ENCODE measurements around the gene POLR3H. TPM values are rescaled to one million over a fixed set of nuclear protein-coding genes. Genes with fewer than 3 reads are reported as not detected.
"Not testable (repeated sequence)": the region's sequence is repeated elsewhere in the genome, so short reads cannot be mapped to it uniquely, and the experiment has no call there.

POLR3H gene
- total RNA-seq, 2 donors from 2014 or later: 11.2 to 19.5 TPM

DNA sequence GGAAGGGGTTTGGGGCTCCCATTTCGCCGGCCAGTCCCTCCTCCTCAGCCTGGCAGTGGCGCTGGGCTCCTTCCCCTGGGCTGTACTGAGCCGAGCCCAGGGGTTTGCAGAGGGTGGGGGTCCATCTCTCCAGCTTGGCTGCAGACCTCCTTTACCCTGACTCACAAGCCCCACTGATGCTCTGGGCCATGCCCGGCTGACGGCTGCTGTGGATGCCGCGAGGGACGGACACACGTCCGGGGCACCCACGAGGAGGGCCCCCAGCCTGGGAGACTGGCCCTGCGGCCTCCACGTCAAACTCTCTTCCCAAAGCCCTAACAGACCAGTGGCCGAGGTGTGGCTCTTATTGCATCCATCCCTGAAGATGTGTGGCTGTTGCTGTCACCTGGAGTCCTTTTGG, 31.3 kb upstream of the POLR3H start:
- peaks cover 8% of the 10 kb centered on the region for H3K4me1 Mint-ChIP-seq

GRCh38 chr22:41574847-41575381, 30.6 kb upstream of the POLR3H start:
- no peak overlapping the region for H3K4me3 Mint-ChIP-seq
- no peaks in the 10 kb centered on the region for H3K9me3 ChIP-seq (ENCODE audit: control insufficient read depth, low read length, poor library complexity, severe bottlenecking)
- DNase-seq (no peak), ATAC-seq (no peak)
- H3K27ac Mint-ChIP-seq: no peak overlapping the region
- H3K27me3 Mint-ChIP-seq: no peaks in the 10 kb centered on the region
- H3K4me1 Mint-ChIP-seq: peaks cover 8% of the 10 kb centered on the region
- H3K36me3 Mint-ChIP-seq (ENCODE audit: low read depth): peaks cover 2% of the 10 kb centered on the region

More for the DNA sequence above, 31.3 kb upstream of the POLR3H start:
- ATAC-seq (no peak), DNase-seq (no peak)
- no peak overlapping the region for H3K4me3 Mint-ChIP-seq
- no peak overlapping the region for H3K27ac Mint-ChIP-seq
- H3K9me3 ChIP-seq (ENCODE audit: control insufficient read depth, low read length, poor library complexity, severe bottlenecking): no peaks in the 10 kb centered on the region
- peaks cover 2% of the 10 kb centered on the region for H3K36me3 Mint-ChIP-seq (ENCODE audit: low read depth)
- no peaks in the 10 kb centered on the region for H3K27me3 Mint-ChIP-seq

DNA sequence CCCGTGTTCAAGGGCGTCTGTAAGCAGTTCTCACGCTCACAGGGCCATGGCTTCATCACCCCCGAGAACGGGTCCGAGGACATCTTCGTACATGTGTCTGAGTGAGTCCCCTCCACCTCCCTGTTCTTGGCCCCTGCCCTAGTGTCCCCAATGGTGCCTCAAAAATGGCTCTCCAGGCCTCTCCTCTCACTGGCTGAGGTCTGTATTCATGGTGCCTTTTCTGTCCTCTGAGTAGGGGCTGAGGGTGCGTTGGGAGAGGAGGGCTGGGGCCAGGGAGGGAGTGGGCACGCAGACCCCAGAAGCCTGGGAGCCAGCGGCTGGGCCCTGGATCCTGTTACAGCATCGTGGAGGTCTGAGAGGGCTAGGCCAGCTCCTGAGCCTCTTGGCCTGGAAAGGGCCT, 29.4 kb upstream of the POLR3H start:
- ATAC-seq: no peak
- no peak overlapping the region for H3K4me3 Mint-ChIP-seq
- DNase-seq: no peak
- H3K4me1 Mint-ChIP-seq: peaks cover 8% of the 10 kb centered on the region
- H3K9me3 ChIP-seq (ENCODE audit: control insufficient read depth, low read length, poor library complexity, severe bottlenecking): no peaks in the 10 kb centered on the region
- H3K36me3 Mint-ChIP-seq (ENCODE audit: low read depth): no peaks in the 10 kb centered on the region
- no peak overlapping the region for H3K27ac Mint-ChIP-seq
- H3K27me3 Mint-ChIP-seq: no peaks in the 10 kb centered on the region

DNA sequence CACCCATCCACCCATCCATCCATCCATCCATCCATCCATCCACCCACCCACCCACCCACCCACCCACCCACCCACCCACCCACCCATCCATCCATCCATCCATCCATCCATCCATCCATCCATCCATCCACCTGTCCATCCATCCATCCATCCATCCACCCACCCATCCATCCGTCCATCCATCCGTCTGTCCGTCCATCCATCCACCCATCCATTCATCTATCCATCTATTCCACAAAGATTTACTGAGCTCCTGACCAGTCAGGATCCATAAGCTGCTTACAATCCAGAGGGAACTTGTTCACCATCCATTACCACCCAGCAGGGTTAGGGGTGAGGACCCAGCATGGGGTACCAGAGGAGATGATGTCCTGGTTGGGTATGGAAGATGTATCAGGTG, 28.0 kb upstream of the POLR3H start:
- not testable (repeated sequence) for H3K4me1 Mint-ChIP-seq; DNase-seq; H3K27ac Mint-ChIP-seq; H3K4me3 Mint-ChIP-seq; ATAC-seq; H3K27me3 Mint-ChIP-seq; H3K9me3 ChIP-seq (ENCODE audit: control insufficient read depth, low read length, poor library complexity, severe bottlenecking); H3K36me3 Mint-ChIP-seq (ENCODE audit: low read depth)

DNA sequence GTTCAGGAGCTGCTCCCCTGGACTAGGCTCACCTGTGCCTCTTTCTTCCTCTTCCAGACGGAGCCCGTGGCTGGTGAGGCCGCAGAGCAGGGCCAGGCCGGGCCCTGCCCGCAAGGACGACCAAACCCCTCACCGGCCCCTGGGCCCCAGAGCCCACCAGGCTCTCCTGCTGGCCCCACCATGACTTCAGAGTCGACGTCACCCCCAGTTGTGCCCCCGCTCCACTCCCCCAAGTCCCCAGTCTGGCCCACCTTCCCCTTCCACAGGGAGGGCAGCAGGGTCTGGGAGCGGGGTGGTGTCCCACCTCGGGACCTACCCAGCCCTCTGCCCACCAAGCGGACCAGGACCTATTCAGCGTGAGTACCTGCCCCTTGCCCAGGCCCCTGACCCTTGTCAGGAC, 27.5 kb upstream of the POLR3H start:
- H3K9me3 ChIP-seq (ENCODE audit: control insufficient read depth, low read length, poor library complexity, severe bottlenecking): no peaks in the 10 kb centered on the region
- DNase-seq (no peak), ATAC-seq (no peak)
- Mint-ChIP-seq H3K36me3 (ENCODE audit: low read depth) (no peaks in the 10 kb centered on the region), H3K4me3 (no peak overlapping the region), H3K4me1 (peaks cover 4% of the 10 kb centered on the region), H3K27me3 (no peaks in the 10 kb centered on the region), H3K27ac (no peak overlapping the region)

GRCh38 chr22:41570221-41570620, 26.0 kb upstream of the POLR3H start:
- no peaks in the 10 kb centered on the region for H3K9me3 ChIP-seq (ENCODE audit: control insufficient read depth, low read length, poor library complexity, severe bottlenecking)
- no peak for DNase-seq
- Mint-ChIP-seq H3K27me3 (no peaks in the 10 kb centered on the region), H3K4me1 (peaks cover 4% of the 10 kb centered on the region), H3K36me3 (ENCODE audit: low read depth) (no peaks in the 10 kb centered on the region), H3K4me3 (no peak overlapping the region), H3K27ac (no peak overlapping the region)
- no peak for ATAC-seq

DNA sequence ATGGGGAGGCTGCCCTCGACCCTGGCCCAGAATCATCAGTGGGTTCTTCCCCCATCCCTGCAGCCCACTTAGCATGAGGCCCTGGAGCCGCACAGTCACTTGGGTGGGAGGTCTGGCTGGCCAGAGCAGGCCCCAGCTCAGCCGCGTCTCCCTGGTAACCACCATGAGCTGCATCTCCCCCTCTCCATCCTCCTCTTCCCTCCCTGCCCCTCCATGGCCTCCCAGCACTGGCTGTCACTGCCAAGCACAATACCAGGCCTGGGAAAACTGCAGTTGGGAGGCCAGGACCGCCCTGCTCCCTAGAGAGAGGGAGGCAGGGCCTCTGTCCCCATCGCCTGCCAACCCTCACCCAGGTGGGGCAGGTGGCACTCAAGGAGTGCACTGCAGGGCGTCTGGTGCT, 24.5 kb upstream of the POLR3H start:
- ATAC-seq (no peak), DNase-seq (no peak)
- Mint-ChIP-seq H3K4me1 (peaks cover 4% of the 10 kb centered on the region), H3K27ac (no peak overlapping the region), H3K27me3 (no peaks in the 10 kb centered on the region), H3K36me3 (ENCODE audit: low read depth) (no peaks in the 10 kb centered on the region), H3K4me3 (no peak overlapping the region)
- H3K9me3 ChIP-seq (ENCODE audit: control insufficient read depth, low read length, poor library complexity, severe bottlenecking): no peaks in the 10 kb centered on the region

DNA sequence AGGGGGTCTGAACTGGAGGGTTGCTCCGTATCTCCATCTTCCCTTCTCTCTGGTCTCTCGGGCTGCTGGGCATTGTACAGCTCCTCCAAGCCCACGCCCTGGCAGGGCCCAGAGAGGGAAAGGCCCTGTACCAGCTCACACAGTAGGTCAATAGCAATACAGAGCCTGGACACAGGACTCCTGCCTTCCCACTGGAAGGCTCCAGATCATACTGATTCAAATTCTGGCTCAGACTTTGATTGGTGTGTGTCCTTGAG, 23.2 kb upstream of the POLR3H start:
- H3K27ac Mint-ChIP-seq: no peak overlapping the region
- H3K4me3 Mint-ChIP-seq: no peak overlapping the region
- H3K27me3 Mint-ChIP-seq: peaks cover under 1% of the 10 kb centered on the region
- H3K4me1 Mint-ChIP-seq: peaks cover 2% of the 10 kb centered on the region
- DNase-seq (no peak), ATAC-seq (no peak)
- no peaks in the 10 kb centered on the region for H3K9me3 ChIP-seq (ENCODE audit: control insufficient read depth, low read length, poor library complexity, severe bottlenecking)
- no peaks in the 10 kb centered on the region for H3K36me3 Mint-ChIP-seq (ENCODE audit: low read depth)

DNA sequence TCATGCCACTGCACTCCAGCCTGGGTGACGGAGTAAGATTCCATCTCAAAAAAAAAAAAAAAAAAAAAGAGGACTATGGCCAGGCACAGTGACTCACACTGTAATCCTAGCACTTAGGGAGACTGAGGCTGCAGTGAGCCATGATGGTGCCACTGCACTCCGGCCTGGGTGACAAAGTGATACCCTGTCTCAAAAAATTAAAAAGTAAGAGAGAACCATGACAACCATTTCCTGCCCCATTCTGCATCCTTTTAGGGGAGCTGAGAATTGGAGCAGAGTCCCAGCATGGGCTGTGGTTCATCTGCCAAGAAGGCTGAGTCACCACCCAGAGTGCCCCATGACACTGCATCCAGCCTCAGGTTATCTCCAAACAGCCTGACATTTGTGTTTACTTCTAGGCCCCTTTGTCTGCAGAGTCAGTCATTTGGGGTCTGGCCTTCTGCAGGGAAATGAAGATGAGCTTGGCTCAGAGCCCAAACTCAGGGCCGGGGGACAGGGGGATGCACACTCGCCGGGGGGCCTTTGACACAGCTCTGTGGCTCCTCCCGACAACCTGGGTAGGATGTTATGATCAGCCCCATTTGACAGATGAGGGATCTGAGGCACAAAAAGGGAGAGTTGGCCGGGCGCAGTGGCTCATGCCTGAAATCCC, 21.3 kb upstream of the POLR3H start:
- Mint-ChIP-seq H3K27me3 (peaks cover 15% of the 10 kb centered on the region), H3K4me1 (no peaks in the 10 kb centered on the region), H3K27ac (no peak overlapping the region), H3K36me3 (ENCODE audit: low read depth) (no peaks in the 10 kb centered on the region), H3K4me3 (no peak overlapping the region)
- DNase-seq (no peak), ATAC-seq (no peak)
- H3K9me3 ChIP-seq (ENCODE audit: control insufficient read depth, low read length, poor library complexity, severe bottlenecking): no peaks in the 10 kb centered on the region

- DNase-seq: no peak
- Mint-ChIP-seq H3K27ac (no peak overlapping the region), H3K27me3 (peaks cover 21% of the 10 kb centered on the region), H3K36me3 (ENCODE audit: low read depth) (no peaks in the 10 kb centered on the region), H3K4me3 (no peak overlapping the region), H3K4me1 (no peaks in the 10 kb centered on the region)
- ATAC-seq: no peak
- no peaks in the 10 kb centered on the region for H3K9me3 ChIP-seq (ENCODE audit: control insufficient read depth, low read length, poor library complexity, severe bottlenecking)
Measured at GRCh38 chr22:41564563-41564962, 20.3 kb upstream of the POLR3H start.

- Mint-ChIP-seq H3K4me1 (no peaks in the 10 kb centered on the region), H3K36me3 (ENCODE audit: low read depth) (no peaks in the 10 kb centered on the region), H3K4me3 (no peak overlapping the region), H3K27ac (no peak overlapping the region), H3K27me3 (peaks cover 21% of the 10 kb centered on the region)
- no peak for DNase-seq
- H3K9me3 ChIP-seq (ENCODE audit: control insufficient read depth, low read length, poor library complexity, severe bottlenecking): no peaks in the 10 kb centered on the region
- ATAC-seq: no peak
Measured at GRCh38 chr22:41563051-41563711, 18.9 kb upstream of the POLR3H start.

- Mint-ChIP-seq H3K27me3 (peaks cover 26% of the 10 kb centered on the region), H3K4me1 (no peaks in the 10 kb centered on the region), H3K36me3 (ENCODE audit: low read depth) (no peaks in the 10 kb centered on the region), H3K4me3 (no peak overlapping the region), H3K27ac (no peak overlapping the region)
- ATAC-seq: no peak
- no peaks in the 10 kb centered on the region for H3K9me3 ChIP-seq (ENCODE audit: control insufficient read depth, low read length, poor library complexity, severe bottlenecking)
- DNase-seq: no peak
Measured at GRCh38 chr22:41562461-41562860, 18.2 kb upstream of the POLR3H start.

GRCh38 chr22:41561788-41562187, 17.5 kb upstream of the POLR3H start:
- DNase-seq (no peak), ATAC-seq (no peak)
- Mint-ChIP-seq H3K27ac (no peak overlapping the region), H3K4me1 (no peaks in the 10 kb centered on the region), H3K27me3 (peaks cover 29% of the 10 kb centered on the region), H3K4me3 (no peak overlapping the region), H3K36me3 (ENCODE audit: low read depth) (no peaks in the 10 kb centered on the region)
- no peaks in the 10 kb centered on the region for H3K9me3 ChIP-seq (ENCODE audit: control insufficient read depth, low read length, poor library complexity, severe bottlenecking)

DNA sequence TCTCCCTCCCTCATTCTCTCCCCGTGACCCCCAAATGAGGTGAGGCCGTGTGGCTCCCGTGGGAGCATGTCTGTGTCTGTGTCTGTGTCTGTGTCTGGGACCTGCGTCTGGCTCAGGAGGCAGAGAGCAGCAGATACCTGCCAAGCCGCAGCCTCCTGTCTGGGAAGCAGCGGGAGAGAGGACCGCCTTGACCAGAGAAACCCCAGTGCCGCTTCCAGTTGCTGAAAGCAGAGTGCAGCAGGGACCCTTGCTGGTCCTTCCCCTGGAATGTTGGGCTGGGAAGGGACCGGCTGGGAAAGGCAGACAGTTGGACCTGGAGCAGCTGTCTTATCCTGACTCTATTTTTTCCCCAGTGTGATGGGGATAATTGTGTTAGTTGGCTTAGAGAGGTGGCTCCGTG, 17.1 kb upstream of the POLR3H start:
- Mint-ChIP-seq H3K36me3 (ENCODE audit: low read depth) (no peaks in the 10 kb centered on the region), H3K4me1 (peaks cover 1% of the 10 kb centered on the region), H3K4me3 (no peak overlapping the region), H3K27ac (no peak overlapping the region), H3K27me3 (peaks cover 33% of the 10 kb centered on the region)
- DNase-seq: no peak
- no peak for ATAC-seq
- H3K9me3 ChIP-seq (ENCODE audit: control insufficient read depth, low read length, poor library complexity, severe bottlenecking): no peaks in the 10 kb centered on the region
